Measurements from ENCODE around the gene FASTKD1.

- no peak for TF ChIP-seq CTCF (IDR thresholded peaks at IDR 0.05)
- TF ChIP-seq POLR2A (IDR thresholded peaks at IDR 0.05), result no peak
Measured at GRCh38 chr2:169512525-169512924, 61.1 kb downstream of the FASTKD1 start.

All from testis (tissue), 2 donors.